ENCODE measurements around the gene SRRM3. TPM values are rescaled to one million over a fixed set of nuclear protein-coding genes. Genes with fewer than 3 reads are reported as not detected.
"Not testable (repeated sequence)": the region's sequence is repeated elsewhere in the genome, so short reads cannot be mapped to it uniquely, and the experiment has no call there.

The SRRM3 gene
- polyA plus RNA-seq, 1 donor from 2014 or later, result 34.9 TPM

DNA sequence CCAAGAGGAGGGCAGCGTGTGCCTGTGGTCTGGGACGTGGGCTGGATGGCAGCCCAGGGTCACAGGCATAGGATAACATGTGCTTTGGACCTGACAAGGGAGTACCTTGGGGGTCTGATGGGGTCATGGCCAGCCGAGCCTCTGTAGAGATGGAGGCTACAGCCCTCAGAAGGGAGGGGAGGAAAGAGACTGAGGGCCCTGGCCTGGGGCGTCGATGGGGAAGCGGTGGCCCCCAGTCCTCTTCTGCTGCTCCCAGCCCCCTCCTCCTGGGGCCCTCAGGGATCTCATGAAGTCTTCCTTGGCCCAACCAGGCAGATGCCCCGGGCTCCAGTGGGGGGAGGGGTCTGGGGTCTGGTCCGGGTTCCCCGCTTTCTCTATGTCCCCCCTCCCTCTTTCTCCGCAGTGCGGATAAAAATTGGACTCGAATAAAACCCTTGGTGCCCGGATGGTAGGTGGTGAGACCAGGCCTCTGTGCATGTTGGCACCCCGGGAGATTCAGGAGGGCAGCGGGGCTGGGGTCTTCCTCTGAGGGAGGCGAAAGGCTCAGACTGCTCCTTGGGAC is 85.2 kb downstream of the SRRM3 start:
- H3K9me2 ChIP-seq (ENCODE audit: insufficient read depth, low read length), result no peaks in the 10 kb centered on the region
- no peaks in the 10 kb centered on the region for H4K20me1 ChIP-seq (ENCODE audit: insufficient read depth)
- H3K36me3 ChIP-seq (ENCODE audit: insufficient read depth, low read length), result no peaks in the 10 kb centered on the region
- H2AFZ ChIP-seq (ENCODE audit: low read depth, low read length), result no peak overlapping the region
- no peak overlapping the region for H3K27ac ChIP-seq (ENCODE audit: low read length)
- H3F3A ChIP-seq (ENCODE audit: insufficient read depth, low read length, poor library complexity, severe bottlenecking), result no peaks in the 10 kb centered on the region
- no peak overlapping the region for H3K9ac ChIP-seq (ENCODE audit: low read length)
- no peak overlapping the region for H3K4me3 ChIP-seq (ENCODE audit: low read length)
- TF ChIP-seq MXI1 (conservative IDR thresholded peaks at IDR 0.05; ENCODE audit: poor library complexity, severe bottlenecking) (no peak), EP300 (conservative IDR thresholded peaks at IDR 0.05; ENCODE audit: poor library complexity, severe bottlenecking) (no peak), POLR2AphosphoS5 (IDR thresholded peaks at IDR 0.05) (no peak), SMC3 (conservative IDR thresholded peaks at IDR 0.05; ENCODE audit: poor library complexity) (no peak), EZH2 (IDR thresholded peaks at IDR 0.05; ENCODE audit: borderline replicate concordance, insufficient read depth, low read length, poor library complexity, severe bottlenecking) (no peak), TAF1 (IDR thresholded peaks at IDR 0.05; ENCODE audit: low read depth) (no peak), RAD21 (conservative IDR thresholded peaks at IDR 0.05) (no peak)
- TF ChIP-seq, protein P1, sequence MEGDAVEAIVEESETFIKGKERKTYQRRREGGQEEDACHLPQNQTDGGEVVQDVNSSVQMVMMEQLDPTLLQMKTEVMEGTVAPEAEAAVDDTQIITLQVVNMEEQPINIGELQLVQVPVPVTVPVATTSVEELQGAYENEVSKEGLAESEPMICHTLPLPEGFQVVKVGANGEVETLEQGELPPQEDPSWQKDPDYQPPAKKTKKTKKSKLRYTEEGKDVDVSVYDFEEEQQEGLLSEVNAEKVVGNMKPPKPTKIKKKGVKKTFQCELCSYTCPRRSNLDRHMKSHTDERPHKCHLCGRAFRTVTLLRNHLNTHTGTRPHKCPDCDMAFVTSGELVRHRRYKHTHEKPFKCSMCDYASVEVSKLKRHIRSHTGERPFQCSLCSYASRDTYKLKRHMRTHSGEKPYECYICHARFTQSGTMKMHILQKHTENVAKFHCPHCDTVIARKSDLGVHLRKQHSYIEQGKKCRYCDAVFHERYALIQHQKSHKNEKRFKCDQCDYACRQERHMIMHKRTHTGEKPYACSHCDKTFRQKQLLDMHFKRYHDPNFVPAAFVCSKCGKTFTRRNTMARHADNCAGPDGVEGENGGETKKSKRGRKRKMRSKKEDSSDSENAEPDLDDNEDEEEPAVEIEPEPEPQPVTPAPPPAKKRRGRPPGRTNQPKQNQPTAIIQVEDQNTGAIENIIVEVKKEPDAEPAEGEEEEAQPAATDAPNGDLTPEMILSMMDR (IDR thresholded peaks at IDR 0.05; ENCODE audit: poor library complexity, severe bottlenecking), result no peak
- TF ChIP-seq, protein P2, sequence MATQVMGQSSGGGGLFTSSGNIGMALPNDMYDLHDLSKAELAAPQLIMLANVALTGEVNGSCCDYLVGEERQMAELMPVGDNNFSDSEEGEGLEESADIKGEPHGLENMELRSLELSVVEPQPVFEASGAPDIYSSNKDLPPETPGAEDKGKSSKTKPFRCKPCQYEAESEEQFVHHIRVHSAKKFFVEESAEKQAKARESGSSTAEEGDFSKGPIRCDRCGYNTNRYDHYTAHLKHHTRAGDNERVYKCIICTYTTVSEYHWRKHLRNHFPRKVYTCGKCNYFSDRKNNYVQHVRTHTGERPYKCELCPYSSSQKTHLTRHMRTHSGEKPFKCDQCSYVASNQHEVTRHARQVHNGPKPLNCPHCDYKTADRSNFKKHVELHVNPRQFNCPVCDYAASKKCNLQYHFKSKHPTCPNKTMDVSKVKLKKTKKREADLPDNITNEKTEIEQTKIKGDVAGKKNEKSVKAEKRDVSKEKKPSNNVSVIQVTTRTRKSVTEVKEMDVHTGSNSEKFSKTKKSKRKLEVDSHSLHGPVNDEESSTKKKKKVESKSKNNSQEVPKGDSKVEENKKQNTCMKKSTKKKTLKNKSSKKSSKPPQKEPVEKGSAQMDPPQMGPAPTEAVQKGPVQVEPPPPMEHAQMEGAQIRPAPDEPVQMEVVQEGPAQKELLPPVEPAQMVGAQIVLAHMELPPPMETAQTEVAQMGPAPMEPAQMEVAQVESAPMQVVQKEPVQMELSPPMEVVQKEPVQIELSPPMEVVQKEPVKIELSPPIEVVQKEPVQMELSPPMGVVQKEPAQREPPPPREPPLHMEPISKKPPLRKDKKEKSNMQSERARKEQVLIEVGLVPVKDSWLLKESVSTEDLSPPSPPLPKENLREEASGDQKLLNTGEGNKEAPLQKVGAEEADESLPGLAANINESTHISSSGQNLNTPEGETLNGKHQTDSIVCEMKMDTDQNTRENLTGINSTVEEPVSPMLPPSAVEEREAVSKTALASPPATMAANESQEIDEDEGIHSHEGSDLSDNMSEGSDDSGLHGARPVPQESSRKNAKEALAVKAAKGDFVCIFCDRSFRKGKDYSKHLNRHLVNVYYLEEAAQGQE (IDR thresholded peaks at IDR 0.05; ENCODE audit: borderline replicate concordance), result no peak
- peaks cover 17% of the 10 kb centered on the region for H3K27me3 ChIP-seq (ENCODE audit: insufficient read depth, low read depth, low read length)
- no peaks in the 10 kb centered on the region for H3K79me2 ChIP-seq (replicated peaks; ENCODE audit: insufficient read depth, low read length)
- H3K4me2 ChIP-seq (ENCODE audit: low read length), result no peak overlapping the region
- H3K9me3 ChIP-seq (ENCODE audit: low read length), result no peaks in the 10 kb centered on the region

DNA sequence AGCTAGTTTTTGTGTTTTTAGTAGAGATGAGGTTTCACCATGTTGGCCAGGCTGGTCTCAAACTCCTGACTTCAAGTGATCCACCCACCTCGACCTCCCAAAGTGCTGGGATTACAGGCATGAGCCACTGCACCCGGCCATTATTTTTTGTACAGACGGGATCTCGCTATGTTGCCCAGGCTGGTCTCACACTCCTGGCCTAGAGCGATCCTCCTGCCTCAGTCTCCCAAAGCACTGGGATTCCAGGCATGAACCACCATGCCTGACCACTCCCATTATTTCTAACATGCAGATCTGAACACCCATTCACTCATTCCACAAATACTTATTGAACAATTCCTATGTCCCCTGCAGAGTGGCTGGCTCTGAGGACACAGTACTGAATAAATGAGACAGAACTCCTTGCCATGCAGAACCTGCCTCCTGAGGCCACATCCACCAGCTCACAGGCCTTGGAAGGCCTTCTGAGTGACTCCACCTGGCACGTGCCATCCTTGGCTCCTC is 89.2 kb downstream of the SRRM3 start:
- H3K27ac ChIP-seq (ENCODE audit: low read length); H3K9me2 ChIP-seq (ENCODE audit: insufficient read depth, low read length); H3K9ac ChIP-seq (ENCODE audit: low read length): not testable (repeated sequence)

More for the DNA sequence above, 89.2 kb downstream of the SRRM3 start:
- not testable (repeated sequence) for H3K9me3 ChIP-seq (ENCODE audit: low read length); H3K36me3 ChIP-seq (ENCODE audit: insufficient read depth, low read length); H4K20me1 ChIP-seq (ENCODE audit: insufficient read depth); H3K79me2 ChIP-seq (replicated peaks; ENCODE audit: insufficient read depth, low read length); H3F3A ChIP-seq (ENCODE audit: insufficient read depth, low read length, poor library complexity, severe bottlenecking); H3K4me3 ChIP-seq (ENCODE audit: low read length); H3K4me2 ChIP-seq (ENCODE audit: low read length); H3K27me3 ChIP-seq (ENCODE audit: insufficient read depth, low read depth, low read length); H2AFZ ChIP-seq (ENCODE audit: low read depth, low read length)

Measured in neural cell (in vitro differentiated cells).